GM20000 (cell line): Measurements from ENCODE around the gene WIPF2.

ENCODE experiments used
- DNase-seq: peaks from one replicate; pipeline ENCODE4 v3.0.0; 2012; ENCODE audit warnings: low spot score
- TF ChIP-seq, protein P1 (sequence below): IDR thresholded peaks from 2 replicates; pipeline ENCODE4 v1.5.1; 2012; ENCODE audit warnings: mild to moderate bottlenecking, control low read depth; ENCODE audit errors: extremely low read depth, missing control alignments

WIPF2 gene

DNA sequence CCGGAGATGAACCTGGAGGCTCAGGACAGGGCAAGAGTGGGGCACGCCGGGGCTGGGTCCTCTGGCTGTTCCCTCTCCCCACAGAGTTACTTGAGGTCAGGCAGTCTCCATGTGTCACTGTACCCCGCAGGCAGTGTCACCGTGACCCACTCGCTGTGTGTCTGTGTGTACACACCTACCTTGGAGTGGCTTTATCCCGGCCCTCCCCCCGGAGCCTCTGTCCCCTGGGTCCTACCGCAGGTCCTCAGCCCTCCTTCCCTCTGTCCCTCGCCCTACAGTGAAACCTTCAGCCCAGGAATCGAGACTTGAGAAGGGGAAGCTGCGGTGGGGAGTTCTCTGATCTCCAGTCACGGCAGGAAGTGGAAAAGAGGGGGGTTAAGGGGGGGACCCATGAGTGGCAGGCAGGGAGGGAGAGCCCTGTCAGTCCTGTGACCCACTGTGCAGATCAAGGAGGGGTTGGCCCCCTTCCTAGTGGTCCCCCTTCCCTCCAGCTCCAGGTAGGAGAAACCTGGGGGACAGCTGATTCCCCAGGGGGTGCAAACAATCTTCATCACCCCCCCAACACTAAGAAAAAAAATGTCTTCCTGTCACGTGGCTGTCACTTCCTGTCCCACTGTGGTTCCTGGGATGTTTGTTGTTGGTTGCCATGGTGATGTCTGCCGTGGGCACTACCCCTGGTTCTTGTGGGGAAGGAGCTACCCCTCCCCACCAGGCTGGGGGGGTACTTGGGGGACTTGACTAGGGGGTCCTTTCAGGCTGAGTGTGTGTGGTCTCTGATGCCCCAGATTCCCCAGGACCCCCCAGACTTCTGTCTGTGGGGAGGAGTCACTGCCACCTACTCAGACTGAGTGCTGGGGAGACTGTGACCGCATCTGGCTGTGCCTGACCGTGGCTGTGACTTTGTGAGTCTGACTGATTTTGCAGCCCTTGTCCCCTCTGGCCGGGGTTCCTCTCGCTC, 103.5 kb downstream of the WIPF2 start:
- TF ChIP-seq, protein P1, sequence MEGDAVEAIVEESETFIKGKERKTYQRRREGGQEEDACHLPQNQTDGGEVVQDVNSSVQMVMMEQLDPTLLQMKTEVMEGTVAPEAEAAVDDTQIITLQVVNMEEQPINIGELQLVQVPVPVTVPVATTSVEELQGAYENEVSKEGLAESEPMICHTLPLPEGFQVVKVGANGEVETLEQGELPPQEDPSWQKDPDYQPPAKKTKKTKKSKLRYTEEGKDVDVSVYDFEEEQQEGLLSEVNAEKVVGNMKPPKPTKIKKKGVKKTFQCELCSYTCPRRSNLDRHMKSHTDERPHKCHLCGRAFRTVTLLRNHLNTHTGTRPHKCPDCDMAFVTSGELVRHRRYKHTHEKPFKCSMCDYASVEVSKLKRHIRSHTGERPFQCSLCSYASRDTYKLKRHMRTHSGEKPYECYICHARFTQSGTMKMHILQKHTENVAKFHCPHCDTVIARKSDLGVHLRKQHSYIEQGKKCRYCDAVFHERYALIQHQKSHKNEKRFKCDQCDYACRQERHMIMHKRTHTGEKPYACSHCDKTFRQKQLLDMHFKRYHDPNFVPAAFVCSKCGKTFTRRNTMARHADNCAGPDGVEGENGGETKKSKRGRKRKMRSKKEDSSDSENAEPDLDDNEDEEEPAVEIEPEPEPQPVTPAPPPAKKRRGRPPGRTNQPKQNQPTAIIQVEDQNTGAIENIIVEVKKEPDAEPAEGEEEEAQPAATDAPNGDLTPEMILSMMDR: no peak

DNA sequence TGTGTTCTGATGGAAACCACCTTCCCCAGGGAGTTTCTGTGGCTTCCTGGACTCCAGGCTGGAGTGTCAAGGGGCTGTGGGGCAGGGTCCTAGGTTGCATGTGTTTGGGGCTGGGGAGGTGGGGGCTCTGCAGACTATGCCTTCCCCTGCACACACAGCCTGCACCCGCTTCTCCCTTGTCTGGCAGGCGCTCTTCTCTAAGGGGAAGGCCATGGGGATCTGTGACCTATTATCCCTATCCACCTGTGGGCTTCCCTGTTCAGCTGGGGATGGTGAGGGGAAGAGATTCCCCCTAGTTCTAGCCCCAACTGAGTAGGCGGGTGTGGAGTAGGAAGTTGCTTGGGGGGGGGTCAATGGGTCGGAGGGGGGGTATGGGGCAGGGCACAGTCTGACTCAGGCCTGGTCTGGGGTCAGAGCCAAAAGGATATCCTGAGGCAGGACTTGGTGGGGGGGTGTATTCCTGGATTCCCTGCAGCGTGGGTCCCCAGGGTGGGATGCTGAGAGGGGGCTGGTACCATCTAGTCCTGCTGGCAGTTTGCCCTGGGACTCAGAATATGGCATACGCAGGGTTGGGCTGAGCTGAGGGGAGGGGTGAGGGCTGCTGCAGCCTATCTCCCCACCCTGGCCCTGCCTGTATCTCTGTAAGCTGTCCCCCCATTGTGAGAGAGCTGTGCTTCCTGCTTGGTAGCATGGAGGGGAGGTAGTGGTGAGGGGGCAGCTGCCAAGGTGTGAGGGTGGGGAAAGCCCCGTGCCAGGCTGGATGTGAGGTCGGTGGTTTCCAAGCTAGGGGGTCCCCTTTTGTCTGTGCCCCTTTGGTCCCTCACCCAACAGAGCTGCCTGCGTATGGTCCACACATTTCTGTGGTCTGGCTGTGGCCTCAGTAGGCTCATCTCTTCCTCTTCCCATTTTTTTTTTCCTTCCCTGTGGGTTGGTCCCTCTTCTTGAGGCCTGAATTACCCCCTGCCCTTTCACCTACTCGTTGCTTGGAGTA, 104.6 kb downstream of the WIPF2 start:
- DNase-seq: no peak
- TF ChIP-seq, protein P1: no peak

More for the DNA sequence above, 103.5 kb downstream of the WIPF2 start:
- DNase-seq: peak; percentile 86

DNA sequence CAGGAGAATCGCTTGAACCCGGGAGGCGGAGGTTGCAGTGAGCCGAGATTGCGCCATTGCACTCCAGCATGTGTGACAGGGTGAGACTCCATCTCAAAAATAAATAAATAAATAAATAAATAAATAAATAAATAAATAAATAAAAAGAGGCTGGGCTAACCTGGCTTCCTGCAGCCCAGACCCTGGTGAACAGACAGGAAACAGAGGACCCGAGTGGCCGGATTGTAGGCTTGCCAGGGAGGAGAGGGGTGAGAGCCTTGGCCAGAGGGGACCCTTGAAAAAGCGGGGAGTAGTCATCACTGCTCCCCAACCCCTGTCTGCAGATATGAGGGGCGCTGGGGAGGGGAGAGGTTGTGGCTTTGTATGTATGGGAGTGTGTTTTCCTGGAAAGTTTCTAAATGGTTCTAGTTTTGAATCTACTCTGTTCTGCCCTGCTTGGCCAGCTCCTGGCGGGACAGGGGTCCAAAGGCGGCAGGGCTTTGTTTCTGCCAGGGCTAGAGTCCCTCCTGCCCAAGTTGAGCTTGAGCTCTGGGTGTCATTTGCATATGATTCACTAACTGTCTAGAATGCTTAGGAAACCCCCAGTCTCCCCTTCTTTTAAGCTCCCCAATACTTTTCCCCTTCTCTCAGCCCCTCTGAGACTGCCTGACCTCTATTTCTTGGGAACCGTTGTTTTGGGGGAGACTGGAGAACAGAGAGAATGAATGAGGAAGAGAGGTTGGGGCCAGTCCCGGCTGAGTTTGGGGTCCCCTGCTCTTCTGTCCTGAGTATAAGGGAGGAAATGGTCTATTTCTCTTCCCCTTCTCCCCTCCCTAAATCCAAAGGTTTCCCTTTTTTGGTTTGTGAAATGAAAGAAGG, 106.3 kb downstream of the WIPF2 start:
- TF ChIP-seq, protein P1: no peak
- DNase-seq: peak; percentile 68

DNA sequence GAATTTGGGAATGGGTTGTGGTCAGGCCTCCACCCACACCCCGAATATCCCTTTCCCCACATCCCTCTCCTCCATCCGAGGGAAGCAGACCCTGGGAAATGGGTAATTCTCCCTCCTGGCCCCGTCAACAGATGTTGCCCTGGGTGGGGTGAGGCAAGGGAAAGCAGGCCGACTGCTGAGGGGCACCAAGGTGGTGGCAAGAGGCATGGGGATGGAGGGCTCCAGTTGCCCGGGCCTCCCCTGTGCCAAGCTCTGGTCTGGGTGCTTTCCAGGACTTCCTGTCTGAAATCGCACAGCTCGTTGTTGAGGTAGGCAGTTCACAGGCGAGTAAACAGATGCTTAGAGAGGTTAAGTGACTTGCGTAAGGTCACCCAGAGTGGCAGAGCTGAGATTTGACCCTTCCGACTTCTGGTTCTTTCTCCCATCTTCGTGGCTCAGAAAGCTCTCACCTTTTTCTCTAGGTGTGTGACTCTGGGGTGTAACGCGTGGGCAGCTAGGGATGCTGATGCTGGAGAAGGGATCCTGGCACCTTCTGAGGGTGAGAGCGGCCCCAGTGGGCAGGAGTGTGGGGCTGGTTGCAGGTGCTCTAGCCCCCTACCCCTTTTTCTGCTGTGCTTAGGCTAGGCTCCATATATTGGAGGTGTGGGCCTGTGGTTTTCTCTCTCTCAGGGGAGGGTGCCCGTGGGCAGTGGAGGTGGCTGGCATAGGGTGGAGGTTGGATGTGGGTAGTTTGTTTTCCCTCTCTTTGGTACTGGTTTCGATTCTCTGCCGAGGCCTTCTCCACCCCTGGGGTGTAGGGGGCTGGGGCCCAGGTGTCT, 107.1 kb downstream of the WIPF2 start:
- no peak for DNase-seq
- TF ChIP-seq, protein P1: no peak

DNA sequence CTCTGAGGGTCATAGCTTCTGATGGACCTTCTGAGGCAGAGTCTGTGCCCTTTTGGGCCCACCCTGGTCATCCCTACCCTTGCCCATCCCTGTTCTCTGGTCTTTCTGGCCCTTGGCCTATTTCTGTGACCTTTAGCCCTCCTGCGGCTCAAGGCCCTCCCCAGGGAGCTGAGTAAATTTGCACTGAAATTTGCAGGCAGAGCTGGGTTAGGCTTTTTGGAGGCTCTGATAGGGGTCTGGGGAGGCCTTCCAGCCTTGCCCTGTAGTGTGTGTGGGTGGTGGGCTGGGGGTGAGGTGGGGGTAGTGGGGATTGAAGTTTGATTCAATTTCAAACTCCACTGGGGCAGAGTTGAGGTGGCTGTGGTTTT, 107.7 kb downstream of the WIPF2 start:
- TF ChIP-seq, protein P1: no peak
- DNase-seq: no peak

DNA sequence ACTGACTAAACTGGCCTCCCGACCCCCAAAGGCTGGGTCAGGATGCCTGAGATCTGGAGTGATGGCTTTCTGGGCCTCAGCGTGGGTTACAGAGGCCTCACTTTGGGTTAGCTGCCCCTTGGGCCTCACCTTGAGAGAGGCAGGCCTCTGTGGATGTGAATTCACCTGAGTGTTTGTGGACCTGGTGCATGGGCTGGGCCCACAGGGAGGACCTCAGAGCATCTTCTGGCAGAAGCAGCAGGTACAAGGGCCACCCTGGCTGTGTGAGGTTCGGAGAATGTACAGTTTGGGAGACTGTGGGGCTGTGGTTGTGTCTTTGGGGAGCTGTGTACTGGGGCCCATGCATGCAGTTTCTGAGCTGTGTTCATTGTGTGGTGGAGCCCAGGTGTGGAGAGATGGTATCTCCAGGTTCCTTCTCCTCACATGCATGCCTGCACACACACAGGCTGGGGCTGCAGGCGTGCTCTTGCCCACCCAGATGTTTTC, 108.2 kb downstream of the WIPF2 start:
- TF ChIP-seq, protein P1: no peak
- DNase-seq: no peak
